ENCODE data around the gene OPCML. TPM values are rescaled to one million over a fixed set of nuclear protein-coding genes. Genes with fewer than 3 reads are reported as not detected.

OPCML gene
- total RNA-seq, 1 experiment from 2014 or later, result not detected

DNA sequence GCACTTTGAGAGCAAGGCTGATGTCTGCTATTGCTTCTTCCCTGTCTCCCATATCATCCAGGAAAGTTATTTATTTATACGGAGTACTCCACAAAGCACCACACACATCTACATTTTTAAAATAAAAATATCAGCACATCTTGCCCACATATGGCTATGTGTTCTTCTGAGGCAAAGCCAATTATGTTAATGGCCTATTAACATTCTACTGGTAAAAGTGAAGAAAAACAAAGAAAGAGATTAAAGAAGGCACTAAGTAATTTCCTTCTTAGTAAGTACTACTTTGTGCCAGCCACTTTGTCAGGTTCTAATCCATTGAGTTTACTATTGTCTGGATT is 548.7 kb downstream of the OPCML start:
- no peak for TF ChIP-seq EZH2 (IDR thresholded peaks at IDR 0.05; ENCODE audit: low read length, unreplicated experiment)
- no peak for TF ChIP-seq CTCF (conservative IDR thresholded peaks at IDR 0.05; ENCODE audit: low read depth, low read length)
- no peak for TF ChIP-seq EZH2phosphoT487 (IDR thresholded peaks at IDR 0.05; ENCODE audit: borderline replicate concordance, low read length)
- Histone ChIP-seq H3K9me3 (ENCODE audit: low read length) (peaks cover 20% of the 10 kb centered on the region; the same call in 1 of the 2 replicates), H3K27ac (ENCODE audit: low read length) (no peak overlapping the region), H3F3A (ENCODE audit: low read length, unreplicated experiment) (no peaks in the 10 kb centered on the region), H3K4me3 (ENCODE audit: low read length) (no peak overlapping the region), H3K9me2 (replicated peaks; ENCODE audit: low read length) (no peaks in the 10 kb centered on the region), H2AFZ (ENCODE audit: low read length) (no peak overlapping the region), H3K4me2 (ENCODE audit: low read length) (no peak overlapping the region), H3K4me1 (ENCODE audit: insufficient read depth, low read length) (no peaks in the 10 kb centered on the region), H4K20me1 (ENCODE audit: low read length) (no peaks in the 10 kb centered on the region), H3K9ac (ENCODE audit: low read length) (no peak overlapping the region), H3K79me2 (ENCODE audit: low read length) (no peaks in the 10 kb centered on the region), H3K36me3 (ENCODE audit: low read depth, low read length) (no peaks in the 10 kb centered on the region), H3K27me3 (ENCODE audit: low read length) (no peaks in the 10 kb centered on the region)
- ATAC-seq (no peak), DNase-seq (no peak)
- ChIA-PET CTCF (no interaction called here), POLR2A (ENCODE audit: unreplicated experiment) (no interaction called here)
- intact Hi-C loops (cut with micrococcal nuclease), result no loop called here
- BruUV-seq (replicated peaks), result no TSS peak

DNA sequence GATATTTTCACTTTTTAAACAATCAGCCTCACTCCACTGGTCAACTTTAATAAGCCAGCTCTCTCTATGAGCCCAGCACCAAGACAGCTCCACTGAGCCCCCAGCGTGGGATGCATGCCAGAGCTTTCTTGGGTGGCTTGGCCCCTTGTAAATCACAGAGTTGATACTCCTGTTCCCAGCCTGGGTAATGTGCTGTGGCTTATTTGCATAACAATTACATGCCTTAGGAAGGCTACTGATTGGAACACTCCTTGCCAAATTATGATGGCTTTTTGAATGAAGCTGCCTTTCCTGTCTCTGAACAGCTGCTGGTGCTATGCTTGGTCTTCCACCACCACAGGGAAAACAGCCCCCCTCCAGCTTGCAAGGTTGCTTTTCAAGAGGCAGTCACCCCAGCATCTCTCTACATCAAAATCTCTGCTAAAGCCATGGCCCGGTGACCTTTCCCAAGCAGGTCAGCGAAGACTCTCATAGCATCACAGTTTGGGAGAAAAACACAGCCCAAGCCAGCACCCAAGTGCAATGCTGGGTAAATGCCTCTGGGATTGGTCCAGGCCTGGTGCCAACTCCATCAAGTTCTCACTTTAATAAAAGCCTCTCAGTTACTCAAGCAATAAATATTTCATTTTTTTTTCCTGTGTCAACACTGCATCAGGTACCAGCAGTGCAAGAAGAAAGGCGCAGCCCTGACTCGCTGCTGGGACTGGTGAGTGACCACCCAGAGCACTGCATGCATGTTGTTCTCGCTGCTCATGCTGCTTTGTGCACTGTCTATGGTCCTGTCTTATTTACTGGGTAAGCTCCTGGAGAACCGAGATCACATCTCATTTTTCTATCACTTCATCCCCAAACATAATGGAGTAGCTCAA is 549.3 kb downstream of the OPCML start:
- H4K20me1 ChIP-seq (ENCODE audit: low read length), result no peaks in the 10 kb centered on the region
- no peaks in the 10 kb centered on the region for H3K9me2 ChIP-seq (replicated peaks; ENCODE audit: low read length)
- H3F3A ChIP-seq (ENCODE audit: low read length, unreplicated experiment), result no peaks in the 10 kb centered on the region
- peaks cover 20% of the 10 kb centered on the region; the same call in 1 of the 2 replicates for H3K9me3 ChIP-seq (ENCODE audit: low read length)
- no peak for TF ChIP-seq EZH2phosphoT487 (IDR thresholded peaks at IDR 0.05; ENCODE audit: borderline replicate concordance, low read length)
- no peak for TF ChIP-seq CTCF (conservative IDR thresholded peaks at IDR 0.05; ENCODE audit: low read depth, low read length)
- no peak for TF ChIP-seq EZH2 (IDR thresholded peaks at IDR 0.05; ENCODE audit: low read length, unreplicated experiment)
- no peaks in the 10 kb centered on the region for H3K79me2 ChIP-seq (ENCODE audit: low read length)
- H3K4me2 ChIP-seq (ENCODE audit: low read length), result no peak overlapping the region
- CTCF ChIA-PET, result no interaction called here
- POLR2A ChIA-PET (ENCODE audit: unreplicated experiment), result no interaction called here
- no peak overlapping the region for H3K9ac ChIP-seq (ENCODE audit: low read length)
- H3K27me3 ChIP-seq (ENCODE audit: low read length), result no peaks in the 10 kb centered on the region
- no peaks in the 10 kb centered on the region for H3K4me1 ChIP-seq (ENCODE audit: insufficient read depth, low read length)
- intact Hi-C loops (cut with micrococcal nuclease), result no loop called here
- no peaks in the 10 kb centered on the region for H3K36me3 ChIP-seq (ENCODE audit: low read depth, low read length)
- ATAC-seq, result no peak
- BruUV-seq (replicated peaks), result no TSS peak
- no peak overlapping the region for H2AFZ ChIP-seq (ENCODE audit: low read length)
- H3K27ac ChIP-seq (ENCODE audit: low read length), result no peak overlapping the region
- no peak overlapping the region for H3K4me3 ChIP-seq (ENCODE audit: low read length)
- no peak for DNase-seq

Data from PC-3 (cell line).